GM23338 (cell line): ENCODE data around the gene SP2. TPM values are rescaled to one million over a fixed set of nuclear protein-coding genes. Genes with fewer than 3 reads are reported as not detected.

Source experiments
- ATAC-seq: fragments of 200-7000 bp; cut with Tn5 transposase; 3 replicates; pipeline ENCODE4 v1.9.1; 2020
- DNase-seq: peaks from one replicate; pipeline ENCODE4 v3.0.0-alpha.2; 2015; ENCODE audit warnings: low spot score
- H2AFZ ChIP-seq: fragments of 200-600 bp; sonication (generic); 2 replicates; pipeline ENCODE4 v1.8.0; 2016; ENCODE audit warnings: antibody characterized with exemption, mild to moderate bottlenecking, moderate library complexity
- H3F3A ChIP-seq: fragments of 200-600 bp; sonication (generic); replicated peaks from 2 replicates; pipeline ENCODE4 v1.8.0; 2017; ENCODE audit warnings: antibody characterized with exemption, mixed run types, low read depth
- H3K27ac ChIP-seq: fragments of 200-600 bp; sonication (generic); 2 replicates; pipeline ENCODE4 v1.6.1; 2016; ENCODE audit warnings: low read depth
- H3K27me3 ChIP-seq: fragments of 200-600 bp; sonication (generic); 2 replicates; pipeline ENCODE4 v1.8.0; 2016; ENCODE audit warnings: mild to moderate bottlenecking, mixed run types, moderate library complexity; ENCODE audit not compliant: insufficient read depth
- H3K36me3 ChIP-seq: fragments of 200-600 bp; sonication (generic); 2 replicates; pipeline ENCODE4 v1.8.0; 2016; ENCODE audit warnings: mild to moderate bottlenecking; ENCODE audit not compliant: insufficient read depth
- H3K4me1 ChIP-seq: fragments of 200-600 bp; sonication (generic); 2 replicates; pipeline ENCODE4 v1.8.0; 2016; ENCODE audit warnings: mild to moderate bottlenecking, moderate library complexity; ENCODE audit not compliant: insufficient read depth
- H3K4me2 ChIP-seq: fragments of 200-600 bp; sonication (generic); 2 replicates; pipeline ENCODE4 v1.7.1; 2017; ENCODE audit warnings: mixed run types
- H3K4me3 ChIP-seq: fragments of 200-600 bp; sonication (generic); 2 replicates; pipeline ENCODE4 v1.6.1; 2016; ENCODE audit warnings: mixed run types
- H3K79me2 ChIP-seq: fragments of 200-600 bp; sonication (generic); replicated peaks from 2 replicates; pipeline ENCODE4 v1.8.0; 2017; ENCODE audit warnings: mild to moderate bottlenecking; ENCODE audit not compliant: insufficient read depth
- H3K9me2 ChIP-seq: fragments of 200-600 bp; sonication (generic); 2 replicates; pipeline ENCODE4 v1.8.0; 2017; ENCODE audit not compliant: insufficient read depth
- H4K20me1 ChIP-seq: fragments of 200-600 bp; sonication (generic); replicated peaks from 2 replicates; pipeline ENCODE4 v1.8.0; 2017; ENCODE audit warnings: mild to moderate bottlenecking; ENCODE audit not compliant: insufficient read depth
- H3K27ac Mint-ChIP-seq: 2 replicates; pipeline ENCODE4 v1.8.0; 2020; ENCODE audit warnings: inconsistent platforms, mild to moderate bottlenecking, moderate library complexity, mixed read lengths
- H3K27me3 Mint-ChIP-seq: 3 replicates; pipeline ENCODE4 v1.8.0; 2022; ENCODE audit warnings: low read depth, mild to moderate bottlenecking, moderate library complexity, mixed read lengths, inconsistent platforms; ENCODE audit not compliant: insufficient read depth, poor library complexity
- H3K36me3 Mint-ChIP-seq: 3 replicates; pipeline ENCODE4 v1.8.0; 2021; ENCODE audit warnings: low read depth, mild to moderate bottlenecking, inconsistent platforms, moderate library complexity, mixed read lengths
- H3K4me1 Mint-ChIP-seq: 3 replicates; pipeline ENCODE4 v1.8.0; 2020; ENCODE audit warnings: mild to moderate bottlenecking, inconsistent platforms, mixed read lengths
- H3K4me3 Mint-ChIP-seq: 3 replicates; pipeline ENCODE4 v1.8.0; 2021; ENCODE audit warnings: moderate library complexity, mild to moderate bottlenecking, inconsistent platforms, mixed read lengths
- H3K9me3 Mint-ChIP-seq: 3 replicates; pipeline ENCODE4 v1.8.0; 2020; ENCODE audit warnings: moderate library complexity, mild to moderate bottlenecking, inconsistent platforms, mixed read lengths
- CREB1 ChIP-seq: fragments of 250-450 bp; sonication (Bioruptor Pico); IDR thresholded peaks from 2 replicates; pipeline ENCODE4 v1.5.0; 2020; ENCODE audit warnings: low read depth, mild to moderate bottlenecking, moderate library complexity
- ETS1 ChIP-seq: IDR thresholded peaks from 2 replicates; pipeline ENCODE4 v1.6.1; 2016; ENCODE audit warnings: antibody characterized with exemption
- EZH2 ChIP-seq: fragments of 200-600 bp; sonication (generic); IDR thresholded peaks from one replicate; pipeline ENCODE4 v1.8.0; 2017; ENCODE audit warnings: antibody characterized with exemption, mild to moderate bottlenecking, low read depth; ENCODE audit not compliant: unreplicated experiment
- EZH2phosphoT487 ChIP-seq: fragments of 200-600 bp; sonication (generic); IDR thresholded peaks from one replicate; pipeline ENCODE4 v1.8.1; 2018; ENCODE audit warnings: antibody characterized with exemption; ENCODE audit not compliant: unreplicated experiment
- JUNB ChIP-seq: IDR thresholded peaks from one replicate; pipeline ENCODE4 v1.6.1; 2016; ENCODE audit warnings: antibody characterized with exemption; ENCODE audit not compliant: unreplicated experiment
- NANOG ChIP-seq: IDR thresholded peaks from 2 replicates; pipeline ENCODE4 v1.6.1; 2016; ENCODE audit warnings: antibody characterized with exemption, borderline replicate concordance
- POLR2AphosphoS5 ChIP-seq: IDR thresholded peaks from 2 replicates; pipeline ENCODE4 v1.6.1; 2016; ENCODE audit warnings: antibody characterized with exemption, low read depth
- REST ChIP-seq: IDR thresholded peaks from one replicate; pipeline ENCODE4 v1.6.1; 2018; ENCODE audit warnings: antibody characterized with exemption; ENCODE audit not compliant: unreplicated experiment
- STAT1 ChIP-seq: IDR thresholded peaks from one replicate; pipeline ENCODE4 v1.6.1; 2016; ENCODE audit warnings: antibody characterized with exemption; ENCODE audit not compliant: unreplicated experiment
- ZNF114 ChIP-seq: fragments of 250-450 bp; sonication (Bioruptor Pico); IDR thresholded peaks from 2 replicates; pipeline ENCODE4 v1.5.0; 2020; ENCODE audit warnings: mild to moderate bottlenecking, moderate library complexity
- ZNF331 ChIP-seq: fragments of 250-450 bp; sonication (Bioruptor Pico); IDR thresholded peaks from 2 replicates; pipeline ENCODE4 v1.5.0; 2020; ENCODE audit warnings: low read depth, mild to moderate bottlenecking, moderate library complexity
- polyA plus RNA-seq: library from polyadenylated mRNA; unstranded; fragments of >200 nt; fragmentation: Nextera tagmentation; extraction: Ambion mirVana; gene quantifications from 2 replicates; pipeline ENCODE4 v1.2.1, GENCODE V29; 2016
- total RNA-seq: library from RNA; depleted of rRNA; stranded (reverse); fragments of >200 nt; shearing (Covaris generic); gene quantifications from 2 replicates; pipeline ENCODE4 v1.2.3, GENCODE V29; 2014
- TF ChIP-seq, protein P1 (sequence below): fragments of 250-450 bp; sonication (Bioruptor Pico); IDR thresholded peaks from 2 replicates; pipeline ENCODE4 v1.5.0; 2020; ENCODE audit warnings: mild to moderate bottlenecking, moderate library complexity
- TF ChIP-seq, protein P2 (sequence below), 2 experiments: fragments of 200-600 bp in 1 of 2; sonication (generic) in 1 of 2; conservative IDR thresholded peaks; 2 replicates each; pipeline versions ENCODE4 v1.5.1 to v1.6.1; 2016 to 2017; ENCODE audit warnings: antibody characterized with exemption in 2 of 2, low read depth in 2 of 2, mild to moderate bottlenecking in 2 of 2, moderate library complexity in 1 of 2

SP2 gene
- total and polyA plus RNA-seq, 2 experiments from 2014 or later, result 6.0 to 12.9 TPM

DNA sequence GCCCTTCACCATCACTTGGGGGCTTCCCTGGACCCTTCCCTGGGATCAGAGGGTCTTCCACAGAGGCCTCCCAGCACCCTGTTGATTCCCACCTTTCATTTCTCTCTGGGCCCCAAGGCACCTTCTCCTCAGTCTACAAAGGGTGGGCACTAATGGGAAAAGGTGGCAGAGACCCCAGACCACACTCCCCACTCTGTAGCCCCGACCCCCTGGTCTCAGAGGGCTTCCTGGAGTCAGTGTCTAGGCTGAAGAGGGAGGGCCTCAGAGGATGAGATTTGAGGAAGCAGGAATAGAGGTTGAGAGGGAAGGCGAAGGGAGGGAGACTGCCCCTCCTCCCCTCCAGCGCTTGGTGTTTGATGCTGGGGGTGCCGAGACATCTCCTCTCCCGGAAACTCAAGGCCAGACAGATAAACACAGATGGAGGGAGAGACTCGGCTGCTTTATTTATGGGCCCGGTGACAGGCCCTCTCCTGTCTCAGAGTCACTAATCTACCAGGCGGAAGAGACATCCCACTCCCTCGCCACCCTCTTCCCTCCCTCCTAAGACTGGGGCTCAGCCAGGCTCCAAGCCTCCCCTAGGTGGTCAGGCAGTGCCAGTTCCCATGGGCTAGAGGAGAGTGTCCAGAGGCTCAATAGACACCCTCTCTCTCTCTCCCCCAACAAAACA lies 18.5 kb upstream of the SP2 start:
- Histone ChIP-seq H3K4me2 (no peak overlapping the region), H3K79me2 (no peaks in the 10 kb centered on the region), H3K27me3 (peaks cover 27% of the 10 kb centered on the region), H4K20me1 (no peaks in the 10 kb centered on the region; the same call in 1 of the 2 replicates), H3K27ac (no peak overlapping the region), H3F3A (peaks cover 8% of the 10 kb centered on the region; the same call in 1 of the 2 replicates), H3K4me1 (peaks cover 37% of the 10 kb centered on the region), H3K36me3 (no peaks in the 10 kb centered on the region), H3K4me3 (no peak overlapping the region), H2AFZ (no peak overlapping the region), H3K9me2 (no peaks in the 10 kb centered on the region)
- TF ChIP-seq, protein P1, sequence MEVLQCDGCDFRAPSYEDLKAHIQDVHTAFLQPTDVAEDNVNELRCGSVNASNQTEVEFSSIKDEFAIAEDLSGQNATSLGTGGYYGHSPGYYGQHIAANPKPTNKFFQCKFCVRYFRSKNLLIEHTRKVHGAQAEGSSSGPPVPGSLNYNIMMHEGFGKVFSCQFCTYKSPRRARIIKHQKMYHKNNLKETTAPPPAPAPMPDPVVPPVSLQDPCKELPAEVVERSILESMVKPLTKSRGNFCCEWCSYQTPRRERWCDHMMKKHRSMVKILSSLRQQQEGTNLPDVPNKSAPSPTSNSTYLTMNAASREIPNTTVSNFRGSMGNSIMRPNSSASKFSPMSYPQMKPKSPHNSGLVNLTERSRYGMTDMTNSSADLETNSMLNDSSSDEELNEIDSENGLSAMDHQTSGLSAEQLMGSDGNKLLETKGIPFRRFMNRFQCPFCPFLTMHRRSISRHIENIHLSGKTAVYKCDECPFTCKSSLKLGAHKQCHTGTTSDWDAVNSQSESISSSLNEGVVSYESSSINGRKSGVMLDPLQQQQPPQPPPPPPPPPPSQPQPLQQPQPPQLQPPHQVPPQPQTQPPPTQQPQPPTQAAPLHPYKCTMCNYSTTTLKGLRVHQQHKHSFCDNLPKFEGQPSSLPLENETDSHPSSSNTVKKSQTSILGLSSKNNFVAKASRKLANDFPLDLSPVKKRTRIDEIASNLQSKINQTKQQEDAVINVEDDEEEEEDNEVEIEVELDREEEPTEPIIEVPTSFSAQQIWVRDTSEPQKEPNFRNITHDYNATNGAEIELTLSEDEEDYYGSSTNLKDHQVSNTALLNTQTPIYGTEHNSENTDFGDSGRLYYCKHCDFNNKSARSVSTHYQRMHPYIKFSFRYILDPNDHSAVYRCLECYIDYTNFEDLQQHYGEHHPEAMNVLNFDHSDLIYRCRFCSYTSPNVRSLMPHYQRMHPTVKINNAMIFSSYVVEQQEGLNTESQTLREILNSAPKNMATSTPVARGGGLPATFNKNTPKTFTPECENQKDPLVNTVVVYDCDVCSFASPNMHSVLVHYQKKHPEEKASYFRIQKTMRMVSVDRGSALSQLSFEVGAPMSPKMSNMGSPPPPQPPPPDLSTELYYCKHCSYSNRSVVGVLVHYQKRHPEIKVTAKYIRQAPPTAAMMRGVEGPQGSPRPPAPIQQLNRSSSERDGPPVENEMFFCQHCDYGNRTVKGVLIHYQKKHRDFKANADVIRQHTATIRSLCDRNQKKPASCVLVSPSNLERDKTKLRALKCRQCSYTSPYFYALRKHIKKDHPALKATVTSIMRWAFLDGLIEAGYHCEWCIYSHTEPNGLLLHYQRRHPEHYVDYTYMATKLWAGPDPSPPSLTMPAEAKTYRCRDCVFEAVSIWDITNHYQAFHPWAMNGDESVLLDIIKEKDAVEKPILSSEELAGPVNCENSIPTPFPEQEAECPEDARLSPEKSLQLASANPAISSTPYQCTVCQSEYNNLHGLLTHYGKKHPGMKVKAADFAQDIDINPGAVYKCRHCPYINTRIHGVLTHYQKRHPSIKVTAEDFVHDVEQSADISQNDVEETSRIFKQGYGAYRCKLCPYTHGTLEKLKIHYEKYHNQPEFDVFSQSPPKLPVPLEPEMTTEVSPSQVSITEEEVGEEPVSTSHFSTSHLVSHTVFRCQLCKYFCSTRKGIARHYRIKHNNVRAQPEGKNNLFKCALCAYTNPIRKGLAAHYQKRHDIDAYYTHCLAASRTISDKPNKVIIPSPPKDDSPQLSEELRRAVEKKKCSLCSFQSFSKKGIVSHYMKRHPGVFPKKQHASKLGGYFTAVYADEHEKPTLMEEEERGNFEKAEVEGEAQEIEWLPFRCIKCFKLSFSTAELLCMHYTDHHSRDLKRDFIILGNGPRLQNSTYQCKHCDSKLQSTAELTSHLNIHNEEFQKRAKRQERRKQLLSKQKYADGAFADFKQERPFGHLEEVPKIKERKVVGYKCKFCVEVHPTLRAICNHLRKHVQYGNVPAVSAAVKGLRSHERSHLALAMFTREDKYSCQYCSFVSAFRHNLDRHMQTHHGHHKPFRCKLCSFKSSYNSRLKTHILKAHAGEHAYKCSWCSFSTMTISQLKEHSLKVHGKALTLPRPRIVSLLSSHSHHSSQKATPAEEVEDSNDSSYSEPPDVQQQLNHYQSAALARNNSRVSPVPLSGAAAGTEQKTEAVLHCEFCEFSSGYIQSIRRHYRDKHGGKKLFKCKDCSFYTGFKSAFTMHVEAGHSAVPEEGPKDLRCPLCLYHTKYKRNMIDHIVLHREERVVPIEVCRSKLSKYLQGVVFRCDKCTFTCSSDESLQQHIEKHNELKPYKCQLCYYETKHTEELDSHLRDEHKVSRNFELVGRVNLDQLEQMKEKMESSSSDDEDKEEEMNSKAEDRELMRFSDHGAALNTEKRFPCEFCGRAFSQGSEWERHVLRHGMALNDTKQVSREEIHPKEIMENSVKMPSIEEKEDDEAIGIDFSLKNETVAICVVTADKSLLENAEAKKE (CRISPR knock-in tag), result no peak
- TF ChIP-seq JUNB, result no peak
- TF ChIP-seq, protein P2, sequence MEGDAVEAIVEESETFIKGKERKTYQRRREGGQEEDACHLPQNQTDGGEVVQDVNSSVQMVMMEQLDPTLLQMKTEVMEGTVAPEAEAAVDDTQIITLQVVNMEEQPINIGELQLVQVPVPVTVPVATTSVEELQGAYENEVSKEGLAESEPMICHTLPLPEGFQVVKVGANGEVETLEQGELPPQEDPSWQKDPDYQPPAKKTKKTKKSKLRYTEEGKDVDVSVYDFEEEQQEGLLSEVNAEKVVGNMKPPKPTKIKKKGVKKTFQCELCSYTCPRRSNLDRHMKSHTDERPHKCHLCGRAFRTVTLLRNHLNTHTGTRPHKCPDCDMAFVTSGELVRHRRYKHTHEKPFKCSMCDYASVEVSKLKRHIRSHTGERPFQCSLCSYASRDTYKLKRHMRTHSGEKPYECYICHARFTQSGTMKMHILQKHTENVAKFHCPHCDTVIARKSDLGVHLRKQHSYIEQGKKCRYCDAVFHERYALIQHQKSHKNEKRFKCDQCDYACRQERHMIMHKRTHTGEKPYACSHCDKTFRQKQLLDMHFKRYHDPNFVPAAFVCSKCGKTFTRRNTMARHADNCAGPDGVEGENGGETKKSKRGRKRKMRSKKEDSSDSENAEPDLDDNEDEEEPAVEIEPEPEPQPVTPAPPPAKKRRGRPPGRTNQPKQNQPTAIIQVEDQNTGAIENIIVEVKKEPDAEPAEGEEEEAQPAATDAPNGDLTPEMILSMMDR (conservative IDR thresholded peaks at IDR 0.05; ENCODE audit: low read depth in 2 of 2), result no peak
- TF ChIP-seq EZH2, result no peak
- TF ChIP-seq POLR2AphosphoS5, result no peak
- TF ChIP-seq ZNF114 (CRISPR knock-in tag), result no peak
- TF ChIP-seq CREB1 (CRISPR knock-in tag), result no peak
- no peak for TF ChIP-seq EZH2phosphoT487
- no peak for TF ChIP-seq ZNF331 (CRISPR knock-in tag)
- TF ChIP-seq NANOG, result no peak
- TF ChIP-seq ETS1, result no peak
- no peak for TF ChIP-seq REST
- TF ChIP-seq STAT1, result no peak
- Mint-ChIP-seq H3K4me3 (no peak overlapping the region; the same call in 2 of the 3 replicates), H3K27ac (no peak overlapping the region), H3K36me3 (no peaks in the 10 kb centered on the region), H3K9me3 (no peaks in the 10 kb centered on the region), H3K27me3 (peaks cover 24% of the 10 kb centered on the region), H3K4me1 (peaks cover 48% of the 10 kb centered on the region)
- ATAC-seq (no peak), DNase-seq (no peak)
